Stimulated activated memory B cell treated with anti-CD40 and anti-IgM and Interleukin-4, amounts not matched to agents 10 μg/mL and 1 μg/mL and 100 μg/mL, for 72 hours (primary cell): ENCODE results near the gene KIAA0513.

Source experiments
- ATAC-seq: fragments of 150-1000 bp; cut with Tn5 transposase; 2 replicates; pipeline ENCODE4 v1.10.0; 2021
- H3K27ac Mint-ChIP-seq: one replicate; pipeline ENCODE4 v1.8.0; 2022; ENCODE audit warnings: mild to moderate bottlenecking, mixed read lengths
- H3K27me3 Mint-ChIP-seq: one replicate; pipeline ENCODE4 v1.8.0; 2022; ENCODE audit warnings: mixed read lengths
- H3K36me3 Mint-ChIP-seq: one replicate; pipeline ENCODE4 v1.8.0; 2022; ENCODE audit warnings: mixed read lengths
- H3K4me1 Mint-ChIP-seq: one replicate; pipeline ENCODE4 v1.8.0; 2022; ENCODE audit warnings: mixed read lengths
- H3K4me3 Mint-ChIP-seq: one replicate; pipeline ENCODE4 v1.8.0; 2022; ENCODE audit warnings: mild to moderate bottlenecking, moderate library complexity, mixed read lengths
- H3K9me3 Mint-ChIP-seq: one replicate; pipeline ENCODE4 v1.8.0; 2022; ENCODE audit warnings: mixed read lengths

KIAA0513 gene

DNA sequence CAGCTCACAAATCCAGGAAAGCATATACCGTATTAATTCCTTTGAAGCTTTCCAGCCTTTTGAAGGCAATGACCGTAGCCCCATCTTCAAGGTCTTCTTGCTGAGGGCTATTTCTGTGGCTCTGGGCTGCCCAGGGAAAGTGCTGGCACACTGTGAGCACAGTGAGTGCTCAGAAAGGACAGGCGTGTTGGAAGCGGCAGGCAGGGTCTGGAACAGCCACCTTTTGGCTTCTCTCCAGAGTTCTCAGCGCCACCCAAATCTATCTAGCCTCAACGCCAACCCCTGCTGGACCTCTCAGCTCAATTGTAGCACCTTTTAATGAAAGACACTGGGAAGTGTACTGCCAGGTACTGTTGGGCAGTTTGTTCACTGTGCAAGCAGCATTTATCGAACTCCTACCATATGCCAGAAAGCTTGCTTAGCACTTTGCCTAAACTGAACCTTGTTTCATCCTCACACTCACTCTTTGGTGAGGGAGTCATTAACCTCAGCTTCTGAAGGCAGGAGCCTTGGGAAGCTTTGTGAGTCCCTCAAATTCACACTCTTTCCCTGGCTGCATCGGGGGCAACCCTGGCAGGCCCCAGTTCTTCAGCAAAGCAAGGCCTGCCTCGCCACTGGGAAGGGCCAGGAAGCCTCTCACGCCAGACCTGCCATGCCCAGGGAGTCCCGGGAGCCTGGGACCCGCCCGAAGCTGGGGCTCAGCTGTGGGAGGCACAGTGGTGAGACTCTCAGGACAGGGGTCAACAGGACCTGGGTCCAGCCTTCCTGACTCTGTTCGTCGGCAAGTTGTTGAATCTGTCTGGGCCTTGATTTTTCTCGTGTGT is 98.2 kb downstream of the KIAA0513 start:
- H3K4me3 Mint-ChIP-seq, result no peak overlapping the region
- peaks cover 11% of the 10 kb centered on the region for H3K4me1 Mint-ChIP-seq
- ATAC-seq, result peak; percentile 9
- no peaks in the 10 kb centered on the region for H3K36me3 Mint-ChIP-seq
- no peaks in the 10 kb centered on the region for H3K27me3 Mint-ChIP-seq
- H3K9me3 Mint-ChIP-seq, result no peaks in the 10 kb centered on the region
- H3K27ac Mint-ChIP-seq, result no peak overlapping the region

DNA sequence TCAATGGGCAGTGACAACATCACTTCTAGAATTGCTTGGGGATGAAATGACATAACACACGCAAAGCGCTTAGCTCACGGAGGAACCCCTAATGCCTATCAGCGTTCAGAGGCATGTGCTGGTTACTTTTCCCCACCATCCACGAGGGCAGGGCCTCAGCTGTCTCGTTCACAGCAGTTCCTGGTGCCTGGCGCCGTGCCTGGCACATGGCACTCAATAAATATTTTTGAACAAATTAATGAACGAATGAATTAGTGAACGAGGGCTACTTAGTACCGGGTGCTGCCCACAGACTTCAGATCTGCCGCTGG is 98.8 kb downstream of the KIAA0513 start:
- Mint-ChIP-seq H3K4me1 (peaks cover 11% of the 10 kb centered on the region), H3K27ac (no peak overlapping the region), H3K27me3 (no peaks in the 10 kb centered on the region), H3K36me3 (no peaks in the 10 kb centered on the region), H3K9me3 (no peaks in the 10 kb centered on the region), H3K4me3 (no peak overlapping the region)
- ATAC-seq, result no peak

DNA sequence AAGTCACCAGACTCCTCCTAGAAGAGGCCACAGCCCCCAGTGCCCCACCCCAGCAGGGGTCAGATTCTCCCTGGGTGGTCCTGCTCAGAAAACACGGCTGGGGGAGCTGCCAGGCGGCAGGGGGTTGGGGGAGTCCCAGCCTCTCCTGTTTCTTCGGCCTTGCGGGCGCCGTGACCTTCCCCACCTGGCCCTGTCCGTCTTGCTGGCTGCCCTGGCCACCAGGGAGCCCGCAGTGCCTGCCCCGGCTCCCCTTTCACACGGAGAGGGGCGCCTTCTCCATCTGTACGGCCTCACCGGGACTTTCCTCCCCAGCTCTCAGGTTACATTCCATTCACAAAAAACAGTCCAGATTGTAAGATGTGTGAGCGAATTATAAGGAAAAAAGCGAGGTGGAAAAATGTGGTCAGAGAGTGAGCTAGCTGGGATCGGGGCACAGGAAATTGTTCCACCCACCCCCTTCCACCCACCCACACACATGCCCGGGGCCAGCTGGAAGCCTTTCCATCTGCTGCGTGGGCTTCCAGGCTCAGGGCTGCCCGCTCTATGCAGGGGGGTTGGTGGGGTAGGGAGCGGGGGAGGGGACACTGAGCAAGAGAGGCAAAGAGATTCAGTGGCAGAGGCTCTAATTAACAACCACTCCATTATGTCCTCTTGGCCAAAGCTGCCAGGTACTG is 99.2 kb downstream of the KIAA0513 start:
- H3K4me1 Mint-ChIP-seq, result peaks cover 11% of the 10 kb centered on the region
- no peak overlapping the region for H3K4me3 Mint-ChIP-seq
- H3K27ac Mint-ChIP-seq, result no peak overlapping the region
- ATAC-seq, result no peak
- no peaks in the 10 kb centered on the region for H3K36me3 Mint-ChIP-seq
- H3K9me3 Mint-ChIP-seq, result no peaks in the 10 kb centered on the region
- no peaks in the 10 kb centered on the region for H3K27me3 Mint-ChIP-seq

DNA sequence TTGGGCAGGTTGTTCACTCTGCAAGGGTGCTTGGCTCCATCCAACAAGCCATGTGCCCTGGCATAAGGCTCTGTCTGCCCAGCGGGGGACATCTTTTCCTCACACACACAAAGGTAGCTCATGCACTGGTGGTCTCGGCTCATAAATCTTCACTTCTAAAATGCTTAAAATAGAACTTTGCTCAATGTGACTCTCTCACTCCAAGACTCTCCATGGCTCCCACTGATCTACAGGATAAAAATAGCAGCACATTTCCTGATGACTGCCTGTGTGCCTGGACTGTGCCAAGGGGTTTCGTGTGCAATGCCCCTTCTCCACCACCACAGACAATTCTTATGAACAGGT is 99.8 kb downstream of the KIAA0513 start:
- Mint-ChIP-seq H3K4me1 (peaks cover 11% of the 10 kb centered on the region), H3K4me3 (no peak overlapping the region), H3K36me3 (no peaks in the 10 kb centered on the region), H3K27ac (no peak overlapping the region), H3K9me3 (no peaks in the 10 kb centered on the region), H3K27me3 (no peaks in the 10 kb centered on the region)
- ATAC-seq, result no peak

DNA sequence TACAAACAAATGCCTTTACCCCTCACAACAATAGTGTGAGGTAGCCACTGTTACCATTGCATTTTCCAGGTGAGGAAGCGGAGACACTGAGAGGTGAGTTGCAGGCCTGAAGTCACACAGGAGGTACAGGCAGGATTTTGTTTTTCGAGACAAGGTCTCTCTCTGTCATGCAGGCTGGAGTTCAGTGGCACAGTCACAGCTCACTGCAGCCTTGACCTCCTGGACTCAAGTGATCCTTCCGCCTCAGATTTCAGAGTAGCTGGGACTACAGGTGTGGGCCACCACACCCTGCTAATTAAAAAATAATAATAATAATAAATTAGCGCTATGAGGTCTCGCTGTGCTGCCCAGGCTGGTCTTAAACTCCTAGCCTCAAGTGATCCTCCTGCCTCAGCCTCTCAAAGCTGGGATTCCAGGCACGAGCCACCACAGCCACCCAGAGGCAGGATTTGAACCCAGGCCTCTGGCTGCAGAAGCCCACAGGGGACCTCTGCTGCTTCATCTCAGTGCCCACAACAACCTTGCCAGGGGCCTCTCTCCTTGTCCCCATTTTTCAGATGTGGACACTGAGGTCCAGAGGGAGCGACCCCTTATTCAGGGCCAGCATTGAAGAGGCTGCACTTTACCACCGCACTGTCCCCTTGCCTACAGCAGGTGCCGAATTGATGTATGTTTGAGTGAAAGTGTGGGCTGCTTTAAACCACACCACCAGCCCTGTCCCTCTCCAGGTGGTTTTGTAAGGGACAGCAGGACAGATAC is 100.7 kb downstream of the KIAA0513 start:
- no peak for ATAC-seq
- Mint-ChIP-seq H3K4me3 (no peak overlapping the region), H3K4me1 (peaks cover 11% of the 10 kb centered on the region), H3K27ac (no peak overlapping the region), H3K27me3 (no peaks in the 10 kb centered on the region), H3K9me3 (no peaks in the 10 kb centered on the region), H3K36me3 (no peaks in the 10 kb centered on the region)

DNA sequence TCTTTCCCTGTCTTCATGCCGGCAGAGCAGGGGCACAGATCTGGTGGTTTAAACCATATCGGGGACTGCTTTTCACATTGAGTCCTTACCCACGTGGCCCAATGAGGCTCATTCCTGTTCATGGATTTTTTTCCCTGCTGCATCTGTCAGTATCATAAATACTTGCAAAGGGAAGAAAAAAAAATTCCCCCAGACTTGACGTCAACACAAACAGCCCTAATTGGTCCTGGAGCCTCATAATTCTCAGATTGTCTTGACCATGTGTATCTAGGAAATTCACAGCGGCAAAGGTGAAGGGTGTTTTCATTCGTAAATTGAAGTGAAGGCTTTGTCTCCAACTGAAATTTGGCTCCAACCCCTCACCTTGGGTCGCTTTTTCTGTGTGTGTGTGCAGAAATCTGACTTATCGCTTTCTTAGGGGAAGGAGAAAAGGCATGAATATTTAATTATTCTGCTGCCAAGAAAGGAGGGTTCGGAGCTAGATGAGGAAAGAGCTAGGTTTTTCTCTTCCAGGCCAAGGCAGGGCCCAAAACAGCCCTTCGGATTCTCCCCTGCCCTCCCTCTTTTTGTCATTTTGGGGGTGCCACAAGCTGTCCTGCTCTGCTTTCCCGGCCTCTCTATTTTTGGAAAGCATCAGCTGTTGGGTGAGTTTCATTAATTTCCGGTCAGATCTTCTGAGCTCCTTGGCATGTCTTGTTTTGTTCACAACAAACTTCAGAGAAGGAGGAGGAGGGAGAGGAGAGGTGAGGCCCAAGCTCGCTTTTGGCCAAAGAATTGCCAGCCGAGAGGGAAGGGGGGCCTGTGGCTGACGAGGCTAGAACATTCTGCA is 102.5 kb downstream of the KIAA0513 start:
- H3K9me3 Mint-ChIP-seq, result no peaks in the 10 kb centered on the region
- no peak overlapping the region for H3K4me3 Mint-ChIP-seq
- ATAC-seq, result no peak
- no peaks in the 10 kb centered on the region for H3K27me3 Mint-ChIP-seq
- H3K4me1 Mint-ChIP-seq, result peaks cover 11% of the 10 kb centered on the region
- H3K27ac Mint-ChIP-seq, result no peak overlapping the region
- no peaks in the 10 kb centered on the region for H3K36me3 Mint-ChIP-seq

DNA sequence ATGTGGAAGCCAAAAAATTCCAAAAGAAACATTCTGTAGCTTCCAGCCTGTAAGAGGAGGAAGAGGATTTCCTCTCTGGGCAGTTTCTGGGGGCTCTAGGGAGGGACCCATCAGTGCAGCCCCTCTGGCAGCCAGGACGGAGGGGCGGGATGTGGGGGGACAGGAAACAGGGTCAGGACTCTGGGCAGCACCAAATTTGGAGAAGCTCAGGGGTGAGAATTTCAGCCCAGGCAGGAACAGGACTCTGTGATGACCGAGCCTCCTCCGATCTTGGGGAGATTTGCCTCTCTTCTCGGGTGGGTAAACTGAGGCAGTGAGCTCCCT is 103.1 kb downstream of the KIAA0513 start:
- no peak overlapping the region for H3K4me3 Mint-ChIP-seq
- no peaks in the 10 kb centered on the region for H3K27me3 Mint-ChIP-seq
- H3K36me3 Mint-ChIP-seq, result no peaks in the 10 kb centered on the region
- peaks cover 11% of the 10 kb centered on the region for H3K4me1 Mint-ChIP-seq
- H3K9me3 Mint-ChIP-seq, result no peaks in the 10 kb centered on the region
- ATAC-seq, result no peak
- H3K27ac Mint-ChIP-seq, result no peak overlapping the region

DNA sequence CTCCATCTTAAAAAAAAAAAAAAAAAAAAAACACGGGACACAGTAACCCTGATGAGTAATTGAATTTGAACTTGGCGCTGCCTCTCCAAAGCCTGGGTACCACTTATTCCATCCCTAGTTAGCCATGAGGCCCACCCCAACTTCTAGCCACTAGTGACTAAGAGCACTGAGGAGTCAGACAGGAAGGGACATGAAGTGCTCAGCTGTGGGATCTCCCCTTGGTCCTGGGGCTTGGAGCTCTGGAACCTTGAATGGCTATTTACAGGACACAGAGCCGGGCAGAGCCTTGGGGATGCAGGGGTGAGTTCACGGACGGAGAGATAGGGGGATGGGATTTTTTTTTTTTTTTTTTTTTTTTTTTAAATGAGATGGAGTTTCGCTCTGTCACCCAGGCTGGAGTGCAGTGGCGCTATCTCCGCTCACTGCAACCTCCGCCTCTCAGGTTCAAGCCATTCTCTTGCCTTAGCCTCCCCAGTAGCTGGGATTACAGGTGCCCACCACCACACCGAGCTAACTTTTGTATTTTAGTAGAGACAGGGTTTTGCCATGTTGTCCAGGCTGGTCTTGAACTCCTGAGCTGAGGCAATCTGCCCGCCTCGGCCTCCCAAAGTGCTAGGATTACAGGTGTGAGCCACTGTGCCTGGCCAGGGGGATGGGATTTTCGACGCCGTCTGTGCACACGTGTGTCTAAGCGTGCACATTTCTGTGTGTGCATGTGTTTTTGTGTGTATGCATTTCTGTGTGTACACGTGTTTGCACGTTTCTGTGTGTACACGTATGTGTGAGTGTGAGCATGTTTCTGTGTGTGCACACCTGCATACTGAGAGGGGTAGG is 105.1 kb downstream of the KIAA0513 start:
- H3K27ac Mint-ChIP-seq, result no peak overlapping the region
- no peak for ATAC-seq
- no peaks in the 10 kb centered on the region for H3K36me3 Mint-ChIP-seq
- no peak overlapping the region for H3K4me3 Mint-ChIP-seq
- no peaks in the 10 kb centered on the region for H3K9me3 Mint-ChIP-seq
- H3K27me3 Mint-ChIP-seq, result peaks cover 17% of the 10 kb centered on the region
- peaks cover 16% of the 10 kb centered on the region for H3K4me1 Mint-ChIP-seq

DNA sequence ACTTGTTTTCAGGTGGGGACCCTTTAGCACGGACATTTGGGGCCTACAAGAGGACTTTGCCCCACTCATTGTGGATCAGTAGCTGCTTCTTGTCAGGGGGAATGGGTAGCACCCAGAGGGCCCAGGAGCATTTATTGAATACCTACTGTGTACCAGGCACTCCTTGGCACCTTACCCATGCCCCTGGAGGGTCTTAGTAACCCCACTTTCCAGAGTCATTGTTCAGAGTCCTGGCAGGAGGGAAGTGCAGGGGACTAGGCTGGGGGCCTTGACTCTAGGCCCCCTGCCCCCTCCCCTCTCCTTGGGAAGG is 105.7 kb downstream of the KIAA0513 start:
- peaks cover 22% of the 10 kb centered on the region for H3K27me3 Mint-ChIP-seq
- no peak overlapping the region for H3K27ac Mint-ChIP-seq
- no peak for ATAC-seq
- H3K4me3 Mint-ChIP-seq, result no peak overlapping the region
- H3K9me3 Mint-ChIP-seq, result no peaks in the 10 kb centered on the region
- peaks cover 21% of the 10 kb centered on the region for H3K4me1 Mint-ChIP-seq
- H3K36me3 Mint-ChIP-seq, result no peaks in the 10 kb centered on the region

DNA sequence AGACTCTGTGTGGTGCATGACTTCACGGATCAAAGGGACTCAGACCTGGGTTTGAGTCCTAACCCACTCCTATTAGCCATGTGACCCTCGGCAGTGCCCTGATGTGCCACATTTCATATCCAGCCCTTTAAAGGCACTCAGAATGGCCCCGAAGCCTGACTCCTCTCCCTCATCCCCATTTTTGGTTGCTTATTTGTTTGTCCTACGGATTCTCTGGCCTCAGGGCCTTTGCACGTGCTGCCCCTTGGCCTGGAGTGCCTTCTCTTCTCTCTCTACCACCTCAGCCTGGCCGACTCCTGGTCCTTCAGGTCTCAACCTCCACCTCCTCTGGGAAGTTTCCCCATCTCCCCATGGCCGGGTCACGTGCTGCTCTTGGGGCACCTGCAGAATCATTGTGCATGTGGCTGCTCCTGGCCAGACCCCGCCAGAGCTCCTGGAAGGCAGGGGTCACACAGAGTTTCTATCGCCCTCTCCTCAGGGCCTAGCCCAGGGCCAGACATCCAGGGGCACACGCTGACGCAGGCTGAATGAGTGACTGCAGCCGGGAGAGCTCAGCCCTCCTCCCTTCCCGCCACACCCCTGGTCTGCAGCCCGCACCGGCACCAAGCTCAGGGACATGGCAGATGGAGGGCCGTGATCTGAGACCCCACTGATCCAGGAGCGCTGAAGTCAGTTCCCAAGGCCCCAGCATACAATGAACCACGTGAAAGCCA is 106.6 kb downstream of the KIAA0513 start:
- Mint-ChIP-seq H3K4me3 (no peak overlapping the region), H3K9me3 (no peaks in the 10 kb centered on the region), H3K27me3 (peaks cover 32% of the 10 kb centered on the region), H3K36me3 (no peaks in the 10 kb centered on the region), H3K27ac (no peak overlapping the region), H3K4me1 (peaks cover 25% of the 10 kb centered on the region)
- ATAC-seq, result no peak

DNA sequence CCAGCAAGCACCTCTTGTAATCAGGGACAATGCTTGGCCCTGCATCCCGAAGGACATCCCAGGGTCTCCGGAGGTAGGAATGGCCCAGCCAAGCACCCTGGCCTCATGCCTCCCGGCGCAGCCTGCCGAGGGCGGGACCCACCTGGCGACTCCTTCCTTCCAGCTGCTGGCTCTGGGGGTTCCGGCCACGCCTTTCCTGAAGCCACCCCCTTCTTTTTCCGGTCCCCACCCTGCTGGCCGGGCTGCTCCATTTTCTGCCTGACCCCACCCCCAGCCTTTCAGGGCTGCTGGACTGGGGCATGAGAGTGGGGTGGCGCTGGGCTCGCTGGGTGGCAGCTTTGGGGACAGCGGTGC is 107.2 kb downstream of the KIAA0513 start:
- no peaks in the 10 kb centered on the region for H3K36me3 Mint-ChIP-seq
- H3K27me3 Mint-ChIP-seq, result peaks cover 38% of the 10 kb centered on the region
- H3K9me3 Mint-ChIP-seq, result no peaks in the 10 kb centered on the region
- peaks cover 25% of the 10 kb centered on the region for H3K4me1 Mint-ChIP-seq
- no peak overlapping the region for H3K4me3 Mint-ChIP-seq
- no peak for ATAC-seq
- no peak overlapping the region for H3K27ac Mint-ChIP-seq

DNA sequence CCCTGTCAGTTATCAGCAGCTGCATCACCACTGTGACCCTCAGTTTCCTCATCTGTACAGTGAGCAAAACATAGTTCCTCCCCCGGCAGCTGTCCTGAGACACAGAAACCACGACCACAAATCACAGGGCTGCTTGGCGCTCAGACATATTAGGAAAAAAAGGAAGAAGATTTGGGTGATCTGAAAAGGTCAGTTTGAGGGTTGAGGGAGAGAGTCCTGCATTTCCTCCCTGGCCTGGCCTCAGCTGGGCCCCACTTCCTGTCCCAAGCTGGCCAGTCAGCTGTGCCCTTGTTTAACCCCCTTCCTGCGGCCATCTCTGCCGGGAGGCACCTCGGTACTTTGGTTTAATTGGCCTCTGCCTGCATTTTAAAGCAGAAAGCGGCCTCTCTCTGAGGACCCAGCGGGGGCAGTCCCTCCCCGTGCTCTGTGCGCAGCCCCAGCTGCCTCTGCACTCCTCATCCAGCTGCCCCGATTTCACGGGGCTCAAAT is 108.7 kb downstream of the KIAA0513 start:
- H3K9me3 Mint-ChIP-seq, result no peaks in the 10 kb centered on the region
- peak overlapping the region; percentile 10 for H3K27ac Mint-ChIP-seq
- peak overlapping the region; percentile 13 for H3K4me3 Mint-ChIP-seq
- H3K27me3 Mint-ChIP-seq, result peaks cover 43% of the 10 kb centered on the region
- peaks cover 25% of the 10 kb centered on the region for H3K4me1 Mint-ChIP-seq
- H3K36me3 Mint-ChIP-seq, result no peaks in the 10 kb centered on the region
- peak; percentile 57 for ATAC-seq

DNA sequence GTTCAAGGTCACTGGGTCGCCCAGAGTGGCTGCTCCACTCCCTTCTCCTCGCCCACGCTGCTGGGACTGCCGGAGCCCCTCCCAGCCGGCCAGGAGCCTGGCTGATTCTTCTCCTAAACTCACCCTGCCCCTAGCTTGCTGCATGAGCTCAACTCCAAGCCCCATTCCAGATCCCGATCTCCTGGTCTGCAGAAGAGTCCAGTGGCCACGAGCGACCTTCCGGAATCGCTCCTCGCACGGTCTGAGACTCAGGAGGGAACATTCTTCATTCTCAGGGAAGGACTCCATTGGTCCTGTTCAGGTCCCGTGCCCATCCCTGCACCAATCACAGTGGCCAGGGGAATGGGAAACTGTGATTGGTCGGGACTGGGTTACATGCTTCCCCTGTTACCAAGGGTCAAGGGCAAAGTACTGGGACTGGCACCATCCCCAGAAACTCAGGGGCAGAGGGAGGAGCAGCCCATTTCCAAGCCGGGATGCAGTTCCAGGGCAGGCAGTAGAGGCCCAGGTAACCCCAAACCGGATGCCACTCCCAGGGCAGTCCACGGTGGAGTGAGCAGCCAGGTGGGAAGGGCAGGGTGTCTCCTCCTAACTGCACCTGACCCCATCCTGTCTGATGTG is 109.2 kb downstream of the KIAA0513 start:
- no peaks in the 10 kb centered on the region for H3K9me3 Mint-ChIP-seq
- peak overlapping the region; percentile 13 for H3K4me3 Mint-ChIP-seq
- ATAC-seq, result no peak
- peaks cover 25% of the 10 kb centered on the region for H3K4me1 Mint-ChIP-seq
- H3K27ac Mint-ChIP-seq, result peak overlapping the region; percentile 10
- peaks cover 48% of the 10 kb centered on the region for H3K27me3 Mint-ChIP-seq
- no peaks in the 10 kb centered on the region for H3K36me3 Mint-ChIP-seq
